Activated gamma-delta T cell treated with Interleukin-2 at 50 U/mL for 16 hours (primary cell): Measurements from ENCODE around the gene FARP1.
"Not testable (repeated sequence)": the region's sequence is repeated elsewhere in the genome, so short reads cannot be mapped to it uniquely, and the experiment has no call there.

Experiments used
- DNase-seq: peaks from one replicate; pipeline ENCODE4 v3.0.0-alpha.2; 2020

Gene FARP1

GRCh38 chr13:98342953-98343352 is 200.1 kb downstream of the FARP1 start:
- no peak for DNase-seq

- no peak for DNase-seq
Observed at GRCh38 chr13:98343461-98343860, 200.6 kb downstream of the FARP1 start.

DNA sequence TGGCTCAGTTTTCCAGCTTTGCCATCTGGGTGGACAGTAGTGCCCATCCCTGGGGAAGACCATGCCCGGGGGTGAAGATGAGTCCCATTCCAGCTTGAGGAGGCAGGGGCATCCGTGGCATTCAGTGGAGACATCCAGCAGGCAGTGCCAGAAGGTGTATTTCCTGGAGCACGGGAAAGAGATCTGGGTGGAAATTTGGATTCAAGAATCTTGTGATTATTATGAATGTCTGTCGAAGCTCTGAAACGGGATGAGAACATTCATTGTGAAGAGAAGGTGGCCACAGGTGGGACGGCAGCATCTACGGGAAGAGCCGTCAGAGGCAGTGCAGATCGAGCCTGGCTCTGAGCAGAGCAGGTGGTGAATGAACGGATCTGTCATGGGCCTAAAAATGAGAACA is 201.5 kb downstream of the FARP1 start:
- DNase-seq = no peak

- DNase-seq = no peak
Observed at GRCh38 chr13:98345107-98345935, 202.4 kb downstream of the FARP1 start.

DNA sequence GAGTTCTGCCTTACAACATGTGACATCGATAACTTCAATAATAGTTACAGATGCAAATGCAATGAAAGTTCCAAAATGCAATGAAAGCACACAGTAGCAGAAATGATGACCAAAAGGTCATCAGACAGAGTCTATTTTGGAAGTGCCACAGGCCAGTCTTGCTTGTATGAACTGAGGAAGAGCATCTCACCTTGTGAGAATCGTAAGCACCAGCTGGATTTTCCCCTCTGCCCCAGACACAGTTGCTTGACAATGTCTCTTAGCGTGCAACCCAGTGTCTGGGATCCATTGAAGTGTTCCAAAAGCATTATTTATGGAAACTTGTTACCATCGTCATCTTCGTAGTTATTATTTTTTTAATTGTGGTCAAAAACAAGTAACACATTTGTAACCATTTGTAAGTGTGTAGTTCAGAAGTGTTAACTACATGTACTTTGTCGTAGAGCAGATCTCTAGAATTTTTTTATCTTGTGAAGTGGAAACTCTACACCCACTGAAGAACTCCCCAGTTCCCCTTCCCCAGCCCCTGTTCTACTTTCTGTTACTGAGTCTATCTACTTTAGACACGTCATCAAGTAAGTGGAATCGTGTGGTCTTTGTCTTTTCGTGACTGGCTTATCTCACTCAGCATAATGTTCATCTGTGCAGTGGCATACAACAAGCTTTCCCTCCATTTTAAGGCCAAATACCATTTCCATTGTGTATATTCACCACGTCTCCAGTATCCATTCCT is 204.2 kb downstream of the FARP1 start:
- DNase-seq = no peak

DNA sequence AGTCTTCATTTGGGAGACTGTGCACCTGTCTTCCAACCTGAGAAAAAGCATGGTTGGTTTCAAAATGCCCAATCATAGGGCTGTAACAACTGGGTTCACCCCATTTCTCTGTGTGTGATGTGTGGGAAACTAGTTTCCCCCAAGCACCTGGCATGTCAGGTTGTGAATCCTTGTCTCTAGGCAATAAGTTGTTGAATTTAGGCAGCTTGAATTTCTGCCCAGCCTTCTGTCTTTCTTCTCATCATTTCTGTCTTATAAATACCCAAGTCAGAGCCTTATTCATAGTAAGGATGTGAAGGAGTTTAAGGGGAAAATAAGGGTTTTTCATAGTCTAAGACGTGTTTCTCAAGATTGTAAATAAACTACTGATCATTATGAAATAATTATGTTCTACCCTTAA is 204.9 kb downstream of the FARP1 start:
- no peak for DNase-seq

DNA sequence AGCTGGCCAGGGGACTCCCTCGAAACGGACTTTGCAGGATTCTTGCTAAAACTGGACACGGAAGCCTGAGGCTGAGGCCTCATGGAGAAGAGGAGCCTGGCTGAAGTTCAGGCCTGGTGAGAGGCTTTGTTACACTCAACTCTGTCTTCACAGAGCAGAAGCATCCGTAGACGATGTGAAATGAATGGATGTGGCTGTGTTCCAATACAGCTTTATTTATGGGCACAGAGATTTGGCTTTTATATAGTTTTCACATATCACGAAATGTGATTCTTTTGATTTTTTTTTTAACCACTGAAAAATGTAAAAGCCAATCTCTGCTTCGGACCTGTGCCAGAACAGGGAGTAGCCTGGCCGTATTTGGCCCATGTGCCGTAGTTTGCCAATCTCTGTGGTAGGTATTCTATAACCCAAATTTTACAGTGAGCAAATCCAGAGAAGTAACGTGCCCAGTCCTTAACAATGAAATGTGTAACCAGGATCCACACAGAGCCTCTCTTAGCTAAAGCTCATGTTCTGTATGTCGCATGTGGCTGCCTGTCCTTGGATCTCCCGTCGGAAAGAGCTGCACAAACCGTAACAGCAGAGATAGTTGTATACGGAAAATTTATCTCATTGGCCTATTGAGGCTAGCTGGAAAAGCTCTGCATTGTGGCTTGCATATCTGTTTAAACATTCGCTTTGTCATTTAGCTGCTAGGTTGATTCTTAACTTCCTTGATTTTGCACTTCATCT is 205.7 kb downstream of the FARP1 start:
- no peak for DNase-seq

GRCh38 chr13:98349731-98350305 is 206.9 kb downstream of the FARP1 start:
- no peak for DNase-seq

- DNase-seq = no peak
Observed at GRCh38 chr13:98350746-98351330, 207.9 kb downstream of the FARP1 start.

DNA sequence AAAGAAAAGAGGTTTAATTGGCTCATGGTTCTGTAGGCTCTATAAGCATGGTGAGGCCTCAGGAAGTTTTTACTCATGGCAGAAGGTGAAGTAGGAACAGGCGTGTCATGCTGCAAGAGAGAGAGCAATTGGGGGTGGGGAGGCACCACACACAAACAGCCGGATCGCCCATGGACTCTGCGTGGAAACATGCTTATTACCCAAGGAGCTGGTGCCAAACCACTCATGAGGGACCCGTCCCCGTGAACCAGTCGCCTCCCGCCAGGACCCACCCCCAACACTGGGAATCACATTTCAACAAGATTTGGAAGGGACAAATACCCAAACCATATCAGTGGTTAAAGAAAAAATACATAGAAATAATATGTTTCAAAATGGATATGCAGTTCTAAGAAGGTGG is 208.7 kb downstream of the FARP1 start:
- no peak for DNase-seq

GRCh38 chr13:98352226-98352625 is 209.3 kb downstream of the FARP1 start:
- DNase-seq = no peak

- DNase-seq = no peak
Observed at GRCh38 chr13:98353750-98354149, 210.9 kb downstream of the FARP1 start.

DNA sequence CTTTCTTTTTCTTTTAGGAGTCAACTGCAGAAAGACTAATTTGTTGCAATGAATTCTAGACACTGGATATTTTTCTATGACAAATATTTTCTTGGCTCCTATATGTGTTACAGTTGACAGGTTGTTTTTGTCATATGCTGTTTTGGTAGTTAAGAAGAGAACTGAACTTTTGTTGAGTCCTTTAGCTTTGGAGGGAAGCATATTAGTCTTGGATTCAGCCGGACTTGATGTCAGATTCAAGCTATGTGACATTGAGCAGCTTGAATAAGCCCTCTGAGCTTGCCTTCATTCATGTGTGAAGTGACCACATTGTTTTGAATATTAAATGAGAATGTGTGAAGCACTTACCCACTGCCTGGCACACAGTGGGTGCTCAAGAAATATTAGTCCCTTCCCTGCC is 216.0 kb downstream of the FARP1 start:
- DNase-seq = no peak

DNA sequence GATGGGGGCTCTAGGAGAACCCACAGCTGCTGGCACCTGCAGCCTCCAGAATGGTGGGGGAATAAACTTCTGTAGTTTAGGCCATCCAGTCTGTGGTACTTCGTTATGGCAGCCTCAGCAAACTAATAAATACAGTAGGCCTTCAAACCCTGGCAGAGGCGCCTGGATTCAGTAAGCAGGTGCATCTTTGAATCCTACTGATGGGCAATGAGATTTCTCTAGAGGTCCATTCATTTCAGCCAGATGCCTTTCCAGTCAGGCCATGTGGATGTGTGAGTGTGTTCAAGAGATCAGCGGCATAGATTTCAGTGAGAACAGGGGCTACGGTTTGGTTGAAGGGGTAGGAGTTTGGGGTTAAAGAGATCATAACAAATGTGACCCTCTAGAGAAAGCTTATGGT is 217.7 kb downstream of the FARP1 start:
- DNase-seq = no peak

DNA sequence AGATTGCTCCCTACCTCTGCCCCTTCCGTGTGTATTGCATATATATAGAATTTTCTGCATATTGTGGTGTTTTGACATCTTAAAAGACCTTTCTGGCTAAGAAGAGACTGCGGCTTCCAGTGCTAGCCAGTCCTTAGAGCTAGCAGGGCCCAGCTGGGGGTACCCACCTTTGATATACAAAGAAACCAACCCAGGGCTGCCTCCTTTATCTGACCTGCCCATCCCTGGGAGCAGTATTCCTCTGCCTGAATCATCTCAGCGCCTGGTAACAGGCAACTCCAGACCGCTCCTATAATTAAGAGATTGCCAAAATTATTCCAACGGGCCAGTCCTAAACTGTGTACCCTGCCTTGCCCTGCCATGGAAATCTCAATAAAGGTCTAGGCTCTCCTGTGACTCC is 220.4 kb downstream of the FARP1 start:
- no peak for DNase-seq

- DNase-seq = no peak
Observed at GRCh38 chr13:98364179-98364578, 221.3 kb downstream of the FARP1 start.

DNA sequence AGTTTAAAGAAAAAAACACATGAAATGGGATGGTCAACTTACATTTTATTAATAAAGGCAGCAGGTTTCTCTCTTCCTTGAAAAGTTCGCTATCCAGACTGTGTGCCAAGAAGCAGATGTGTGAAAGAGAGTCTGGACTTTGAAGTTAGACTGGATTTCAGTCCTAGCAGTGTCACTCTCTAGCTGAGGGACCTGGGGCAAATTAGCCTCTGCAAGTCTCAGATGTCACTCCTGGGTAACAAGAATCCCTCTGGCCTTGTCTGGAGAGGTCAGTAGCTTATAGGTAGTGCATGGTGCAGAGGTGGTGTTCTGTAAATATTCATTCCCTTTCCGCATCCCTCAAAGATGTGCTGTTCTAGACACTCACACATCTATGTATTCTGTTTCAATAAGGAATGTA is 221.8 kb downstream of the FARP1 start:
- DNase-seq = no peak

GRCh38 chr13:98365302-98365701 is 222.4 kb downstream of the FARP1 start:
- DNase-seq = no peak

DNA sequence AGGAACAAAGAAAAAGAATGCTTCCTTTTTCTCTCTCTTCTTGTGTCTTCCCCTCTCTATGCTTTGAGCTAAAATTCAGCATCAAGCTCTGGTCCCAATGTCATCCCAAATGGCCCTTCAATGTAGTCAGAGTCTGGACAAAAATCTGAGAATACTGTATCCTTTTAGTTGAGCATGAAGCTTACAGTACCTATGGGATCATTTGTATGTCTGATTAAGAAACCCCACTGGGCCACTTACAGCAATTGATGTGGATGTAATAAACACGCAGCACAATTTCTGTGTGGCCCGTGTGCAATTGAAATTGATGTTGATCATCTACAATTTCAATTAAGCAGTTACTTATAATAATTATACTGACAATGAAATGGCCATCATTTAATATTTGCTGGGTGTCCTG is 223.1 kb downstream of the FARP1 start:
- DNase-seq = no peak

GRCh38 chr13:98366443-98366842 is 223.5 kb downstream of the FARP1 start:
- DNase-seq = no peak

DNA sequence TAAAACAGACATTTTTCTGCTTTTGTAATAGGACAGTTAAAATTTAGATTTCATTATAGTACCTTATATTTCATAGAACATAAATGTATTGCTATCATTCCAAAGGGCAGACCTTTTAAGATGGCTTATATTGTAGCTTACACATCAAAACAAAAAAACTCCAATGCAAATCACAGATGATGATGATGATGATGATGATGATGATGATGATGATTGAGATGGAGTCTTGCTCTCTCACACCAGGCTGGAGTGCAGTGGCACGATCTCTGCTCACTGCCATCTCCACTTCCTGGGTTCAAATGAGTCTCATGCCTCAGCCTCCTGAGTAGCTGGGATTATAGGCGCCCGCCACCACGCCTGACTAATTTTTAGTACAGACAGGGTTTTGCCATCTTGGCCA is 224.1 kb downstream of the FARP1 start:
- no peak for DNase-seq

GRCh38 chr13:98368019-98368418 is 225.1 kb downstream of the FARP1 start:
- no peak for DNase-seq

DNA sequence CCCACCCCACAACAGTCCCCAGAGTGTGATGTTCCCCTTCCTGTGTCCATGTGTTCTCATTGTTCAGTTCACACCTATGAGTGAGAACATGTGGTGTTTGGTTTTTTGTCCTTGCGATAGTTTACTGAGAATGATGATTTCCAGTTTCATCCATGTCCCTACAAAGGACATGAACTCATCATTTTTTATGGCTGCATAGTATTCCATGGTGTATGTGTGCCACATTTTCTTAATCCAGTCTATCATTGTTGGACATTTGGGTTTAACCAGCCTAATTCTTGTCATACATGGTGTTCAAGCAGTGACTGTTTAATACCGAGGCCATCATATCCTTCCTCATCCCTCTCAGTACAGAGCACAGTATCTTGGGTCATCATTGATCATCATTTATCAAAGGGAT is 226.6 kb downstream of the FARP1 start:
- DNase-seq = not testable (repeated sequence)
